ENCODE measurements around the gene SNRPA. TPM values are rescaled to one million over a fixed set of nuclear protein-coding genes. Genes with fewer than 3 reads are reported as not detected.

Gene SNRPA
- total and polyA plus RNA-seq, 2 of the 8 experiments (the other 6 are each of a cell fraction or from before 2014, with no cell fraction given) = 201 to 202 TPM

GRCh38 chr19:40798683-40799557 is 47.9 kb downstream of the SNRPA start, which contains the start of gene EGLN2 (continued):
- TF ChIP-seq CTCF (IDR thresholded peaks at IDR 0.05; ENCODE audit: control extremely low read depth in 1 of 3, insufficient read depth in 1 of 3, low read depth in 1 of 3, low read length in 3 of 3) (no peak), EGR1 (IDR thresholded peaks at IDR 0.05; ENCODE audit: borderline replicate concordance, low read depth, low read length) (no peak), GTF2F1 (IDR thresholded peaks at IDR 0.05; ENCODE audit: borderline replicate concordance, low read depth, low read length) (no peak), POLR2AphosphoS5 (IDR thresholded peaks at IDR 0.05; ENCODE audit: low read depth, low read length) (peak; percentile 57), SIN3A (conservative IDR thresholded peaks at IDR 0.05 in 1 of 2, IDR thresholded peaks at IDR 0.05 in 1 of 2; ENCODE audit: low read depth in 1 of 2, low read length in 2 of 2) (no peak; a peak in 1 of 4 replicates), ATF3 (IDR thresholded peaks at IDR 0.05; ENCODE audit: insufficient read depth, low read depth, low read length) (peak; percentile 60; the same call in 1 of the 2 replicates), RFX5 (IDR thresholded peaks at IDR 0.05; ENCODE audit: borderline replicate concordance, low read depth, low read length) (no peak), HDAC2 (IDR thresholded peaks at IDR 0.05; ENCODE audit: borderline replicate concordance in 1 of 2, low read depth in 2 of 2, low read length in 2 of 2) (no peak), CHD1 (IDR thresholded peaks at IDR 0.05; ENCODE audit: low read depth, low read length) (no peak), POLR2A (IDR thresholded peaks at IDR 0.05; ENCODE audit: control extremely low read depth in 1 of 2, low read depth in 2 of 2, low read length in 2 of 2) (peak; percentile 12 to 62; a peak in 2 of 3 replicates), CEBPB (IDR thresholded peaks at IDR 0.05; ENCODE audit: low read depth, low read length) (no peak), PHF8 (conservative IDR thresholded peaks at IDR 0.05; ENCODE audit: low read depth, low read length) (peak; percentile 84), CREB1 (IDR thresholded peaks at IDR 0.05) (peak; percentile 36), FOSL1 (IDR thresholded peaks at IDR 0.05; ENCODE audit: insufficient read depth, low read depth, low read length) (no peak), SUZ12 (IDR thresholded peaks at IDR 0.05; ENCODE audit: low read length) (no peak), MAX (IDR thresholded peaks at IDR 0.05) (peak; percentile 79), TCF12 (IDR thresholded peaks at IDR 0.05; ENCODE audit: low read depth, low read length) (no peak), BACH1 (IDR thresholded peaks at IDR 0.05; ENCODE audit: low read length) (no peak), KDM5A (IDR thresholded peaks at IDR 0.05; ENCODE audit: low read length) (no peak), TAF7 (optimal IDR thresholded peaks at IDR 0.05; ENCODE audit: borderline replicate concordance, low read depth, low read length) (peak; percentile 67), SIX5 (IDR thresholded peaks at IDR 0.05; ENCODE audit: low read depth, low read length) (no peak)

Data from H1 (cell line).